Kasumi-1 (cell line): Measurements from ENCODE around the gene SLCO3A1.

Experiments
- DNase-seq, 2 experiments: peaks; one replicate each; lab custom pipeline; 2025; lab: John Stamatoyannopoulos, UW

Gene SLCO3A1

GRCh38 chr15:91882858-91883586 is 29.5 kb downstream of the SLCO3A1 start:
- no peak for DNase-seq

DNA sequence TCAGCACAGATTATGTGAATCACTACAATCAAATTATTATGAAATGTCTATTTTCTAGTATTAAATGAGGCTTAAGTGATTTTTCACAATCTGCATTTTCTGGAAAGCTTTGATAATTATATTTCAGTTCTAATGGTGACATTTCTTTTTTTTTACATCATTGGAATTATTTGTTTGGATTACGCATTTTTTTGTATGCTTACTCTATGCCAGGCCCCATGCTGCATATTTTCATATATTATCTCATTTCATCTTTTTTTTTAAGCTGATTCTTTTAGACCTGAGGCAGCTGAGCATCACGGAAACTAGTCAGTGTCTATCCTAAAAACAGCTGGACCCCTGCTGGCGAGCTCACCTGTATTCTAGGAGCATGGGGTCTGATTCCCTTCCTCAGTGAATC is 31.1 kb downstream of the SLCO3A1 start:
- no peak for DNase-seq

DNA sequence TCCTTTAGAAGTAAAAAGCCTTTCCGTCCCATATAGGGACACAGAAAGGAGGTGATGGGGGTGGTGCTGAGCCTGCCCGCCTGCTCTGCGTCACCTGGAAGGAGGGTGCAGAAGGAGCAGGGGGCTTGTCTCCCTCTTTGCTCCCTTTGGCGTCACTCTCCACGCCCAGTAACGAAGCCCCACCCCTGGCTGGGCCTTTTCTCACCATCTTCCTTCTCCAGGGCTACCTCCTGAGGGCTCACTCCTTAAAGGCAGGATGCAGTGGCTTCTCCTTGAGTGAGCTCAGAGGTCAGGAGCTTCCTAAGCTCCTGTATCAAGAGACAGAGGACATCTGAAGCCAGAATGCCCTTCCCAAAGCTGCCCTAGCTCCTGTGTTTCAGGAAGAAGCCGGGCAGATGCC is 31.5 kb downstream of the SLCO3A1 start:
- DNase-seq: no peak

GRCh38 chr15:91885714-91886270 is 32.3 kb downstream of the SLCO3A1 start:
- no peak for DNase-seq

- DNase-seq: no peak
Measured at GRCh38 chr15:91886878-91887277, 33.4 kb downstream of the SLCO3A1 start.

- no peak for DNase-seq
Measured at GRCh38 chr15:91887321-91887720, 33.8 kb downstream of the SLCO3A1 start.

GRCh38 chr15:91887921-91888373 is 34.4 kb downstream of the SLCO3A1 start:
- DNase-seq: no peak

GRCh38 chr15:91889111-91889815 is 35.8 kb downstream of the SLCO3A1 start:
- no peak for DNase-seq

DNA sequence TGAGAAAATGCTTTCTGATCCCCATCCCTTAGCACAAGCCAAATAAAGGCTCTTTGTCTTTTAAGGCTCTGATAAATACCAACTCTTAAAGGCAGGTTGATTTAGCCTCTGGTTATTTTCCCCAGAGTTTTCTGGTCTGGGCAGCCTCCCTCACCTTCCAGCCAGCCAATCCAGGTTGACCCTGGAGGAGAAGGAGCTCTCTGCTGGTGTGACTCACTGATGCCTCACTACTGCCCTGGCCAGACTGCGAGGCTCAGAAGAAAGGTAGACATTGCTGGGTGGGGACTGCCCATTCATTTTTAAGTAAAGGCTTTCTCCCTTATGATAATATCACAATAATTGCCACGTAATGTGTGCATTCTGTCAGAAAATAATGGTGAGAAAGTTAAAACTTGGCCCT is 37.1 kb downstream of the SLCO3A1 start:
- no peak for DNase-seq

DNA sequence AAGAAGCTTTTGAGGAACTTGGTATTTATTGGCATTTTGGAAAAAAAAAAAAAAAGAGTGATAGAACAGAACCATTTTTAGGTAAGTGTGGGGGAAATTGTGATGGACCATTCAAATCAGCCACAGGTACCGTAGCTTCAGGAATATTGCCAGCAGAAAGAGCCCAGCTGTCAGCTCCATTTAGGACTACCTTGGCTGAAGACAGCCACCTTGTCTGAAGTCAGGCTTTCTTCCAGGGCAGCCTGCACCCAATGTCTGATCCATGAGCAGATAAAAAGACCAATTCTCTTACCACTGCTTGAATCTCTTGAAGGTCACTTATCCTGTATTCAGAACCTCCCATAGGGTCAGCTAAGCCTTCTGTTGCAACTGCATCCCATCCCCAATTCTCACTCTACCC is 37.6 kb downstream of the SLCO3A1 start:
- no peak for DNase-seq

GRCh38 chr15:91891788-91892345 is 38.4 kb downstream of the SLCO3A1 start:
- DNase-seq: no peak

DNA sequence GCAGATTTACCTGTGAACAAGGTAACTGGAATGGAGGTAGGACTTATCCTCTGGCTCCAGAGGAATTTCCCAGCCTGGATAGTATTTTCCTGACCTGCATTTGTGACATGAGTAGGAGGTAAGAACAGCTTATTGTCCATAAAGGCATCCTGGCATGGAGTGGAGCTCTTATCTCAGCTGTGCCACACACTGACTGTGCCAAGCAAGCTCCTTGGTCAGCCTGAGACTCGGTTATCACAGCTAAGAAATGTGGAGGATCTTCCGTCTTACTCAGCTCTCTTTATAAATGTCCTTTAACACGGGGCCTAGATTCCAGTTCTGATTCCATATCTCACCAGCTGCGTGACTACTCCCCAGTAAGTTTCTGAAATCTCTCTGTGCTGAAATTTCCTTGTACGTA is 38.9 kb downstream of the SLCO3A1 start:
- no peak for DNase-seq

DNA sequence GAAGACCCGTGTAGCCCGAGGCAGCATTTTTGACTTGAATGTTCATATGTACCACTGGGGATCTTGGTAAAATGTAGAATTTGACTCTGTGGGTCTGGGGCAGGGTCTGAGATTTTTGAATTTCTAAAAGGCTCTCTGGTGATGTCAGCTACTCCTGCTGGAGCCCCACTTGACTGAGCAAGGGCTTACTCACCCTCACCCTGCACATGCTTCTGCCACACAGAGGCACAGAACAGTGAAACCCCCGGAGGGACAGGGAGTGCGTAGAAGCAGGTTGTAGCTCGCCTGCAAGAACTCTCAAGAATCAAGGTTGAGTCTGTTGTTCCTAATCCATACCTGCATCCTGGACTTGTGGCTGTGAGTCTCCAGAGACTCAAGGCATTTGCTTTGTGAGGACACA is 41.1 kb downstream of the SLCO3A1 start:
- DNase-seq: no peak

- DNase-seq: no peak
Measured at GRCh38 chr15:91895051-91895450, 41.5 kb downstream of the SLCO3A1 start.

DNA sequence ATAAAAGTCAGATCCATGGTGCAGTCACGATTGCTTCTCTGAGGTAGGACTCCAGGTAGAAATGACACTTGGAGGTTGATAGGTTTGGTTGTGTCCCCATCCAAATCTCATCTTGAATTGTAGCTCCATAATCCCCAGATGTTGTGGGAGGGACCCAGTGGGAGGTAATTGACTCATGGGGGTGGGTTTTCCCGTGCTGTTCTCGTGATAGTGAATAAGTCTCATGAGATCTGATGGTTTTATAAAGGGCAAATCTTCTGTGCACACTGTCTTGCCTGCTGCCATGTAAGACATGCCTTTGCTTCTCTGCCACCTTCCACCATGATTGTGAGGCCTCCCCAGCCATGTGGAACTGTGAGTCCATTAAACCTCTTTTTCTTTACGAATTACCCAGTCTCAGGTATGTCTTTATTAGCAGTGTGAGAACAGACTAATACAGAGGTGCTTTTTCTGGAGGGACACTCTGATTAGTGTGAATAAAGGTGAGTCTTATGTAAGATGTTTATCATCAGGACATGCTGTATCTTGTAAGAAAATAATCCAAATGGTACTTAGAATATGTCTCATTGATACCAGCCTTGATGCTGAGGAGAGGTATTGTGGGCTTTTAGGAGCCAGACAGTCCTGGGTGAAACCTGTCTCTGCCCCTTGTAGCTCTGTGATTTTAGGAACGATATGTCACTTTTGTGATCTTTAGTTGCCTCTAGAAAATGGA is 43.0 kb downstream of the SLCO3A1 start:
- no peak for DNase-seq

DNA sequence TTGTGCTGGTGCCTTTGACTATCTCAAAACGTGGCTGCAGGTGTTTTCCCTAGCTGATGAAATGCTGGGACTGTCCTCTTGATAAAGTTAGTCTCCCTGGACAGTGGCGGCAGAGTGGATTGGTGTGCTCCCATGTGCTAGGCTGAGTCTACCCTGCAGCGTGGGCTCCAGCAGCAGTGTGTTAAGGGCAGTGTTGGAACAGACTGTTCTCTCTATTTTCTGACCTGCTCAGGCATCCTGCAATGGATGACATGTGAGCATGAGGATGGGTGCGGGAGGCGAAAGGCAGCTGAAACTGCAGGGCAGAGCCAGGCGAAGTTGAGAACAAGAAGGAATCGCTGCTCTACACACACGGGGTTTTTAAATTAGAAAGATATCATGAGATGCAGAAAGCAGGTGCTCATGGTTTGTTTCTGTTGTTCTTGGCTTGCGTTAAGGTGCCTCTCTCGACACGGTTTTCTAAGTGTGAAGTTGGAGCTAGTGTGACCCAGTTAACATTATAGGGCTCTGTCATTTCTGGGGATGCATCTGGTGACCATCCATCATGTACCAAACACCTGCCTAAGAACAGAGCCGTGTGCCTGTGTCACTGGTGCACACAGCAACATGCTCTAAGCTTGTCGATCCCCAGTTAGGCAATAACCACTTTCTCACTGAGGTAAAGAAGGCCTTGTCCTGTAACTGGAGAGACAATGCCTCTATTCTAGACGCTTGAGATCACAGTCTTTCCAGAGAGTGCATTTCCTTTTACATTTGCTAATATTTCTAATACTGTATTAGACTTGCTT is 44.3 kb downstream of the SLCO3A1 start:
- no peak for DNase-seq

DNA sequence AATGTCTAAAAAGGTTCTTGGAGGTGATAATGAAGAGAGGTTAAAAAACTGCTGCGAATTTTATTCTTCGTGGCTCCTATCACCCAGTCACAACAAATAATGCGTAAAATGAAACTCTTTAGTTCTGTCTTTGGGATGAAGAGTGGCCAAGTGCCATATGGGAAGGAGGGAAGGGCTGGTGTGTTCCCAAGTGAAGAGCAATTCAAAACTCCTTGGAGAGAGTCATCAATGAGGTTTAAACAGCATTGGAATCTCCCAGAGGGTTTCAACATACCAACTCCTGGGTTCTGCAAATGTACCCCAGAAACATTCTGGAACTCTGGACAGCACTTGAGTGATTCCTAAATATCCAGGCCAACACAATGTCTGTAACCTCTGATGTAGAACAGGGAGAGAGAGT is 45.3 kb downstream of the SLCO3A1 start:
- no peak for DNase-seq

DNA sequence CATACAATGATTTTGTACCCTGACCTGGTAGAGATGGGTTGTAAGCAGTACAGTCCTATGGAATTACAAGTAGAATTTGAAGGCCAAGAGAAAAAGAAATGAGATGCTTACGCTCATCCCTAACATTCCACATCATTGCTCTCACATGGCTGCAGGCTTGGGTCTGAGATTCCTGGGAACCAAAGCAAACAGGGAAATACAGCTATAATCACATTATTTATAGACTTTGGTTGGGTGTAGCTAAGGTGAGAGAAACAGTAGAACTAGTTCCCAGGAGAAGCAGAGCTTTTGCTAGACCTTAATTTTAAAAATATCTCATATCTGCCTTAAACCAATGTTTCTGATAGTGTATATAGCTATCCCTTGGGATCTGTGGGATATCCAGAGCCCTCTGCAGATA is 51.4 kb downstream of the SLCO3A1 start:
- no peak for DNase-seq

DNA sequence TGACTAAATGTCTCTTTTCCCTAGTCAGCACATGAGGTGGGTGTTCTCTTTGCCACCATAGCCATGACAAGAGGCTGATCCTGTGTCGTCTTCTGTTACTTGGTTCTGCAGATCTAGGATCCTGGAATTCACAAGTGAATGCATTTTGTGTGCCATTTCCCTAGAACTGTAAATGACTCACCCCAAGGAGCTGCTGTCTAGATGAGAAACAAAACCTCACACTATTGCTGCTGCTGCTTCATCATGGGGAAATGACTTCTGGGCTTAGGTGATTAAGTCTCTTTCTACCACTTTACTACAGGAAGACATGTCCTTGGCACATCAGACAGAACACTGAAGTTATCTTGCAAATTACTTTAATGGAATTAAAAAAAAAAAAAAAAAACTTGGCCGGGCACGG is 54.9 kb downstream of the SLCO3A1 start:
- DNase-seq: no peak

GRCh38 chr15:91909111-91909510 is 55.6 kb downstream of the SLCO3A1 start:
- DNase-seq: no peak

GRCh38 chr15:91909574-91909973 is 56.1 kb downstream of the SLCO3A1 start:
- DNase-seq: no peak

- no peak for DNase-seq
Measured at GRCh38 chr15:91911844-91912243, 58.3 kb downstream of the SLCO3A1 start.
